Central memory CD4-positive, alpha-beta T cell (primary cell): ENCODE data around the gene WNT3A.
"Not testable (repeated sequence)": the region's sequence is repeated elsewhere in the genome, so short reads cannot be mapped to it uniquely, and the experiment has no call there.

Experiments used
- DNase-seq: peaks from one replicate; pipeline ENCODE4 v3.0.0; 2022

WNT3A gene

DNA sequence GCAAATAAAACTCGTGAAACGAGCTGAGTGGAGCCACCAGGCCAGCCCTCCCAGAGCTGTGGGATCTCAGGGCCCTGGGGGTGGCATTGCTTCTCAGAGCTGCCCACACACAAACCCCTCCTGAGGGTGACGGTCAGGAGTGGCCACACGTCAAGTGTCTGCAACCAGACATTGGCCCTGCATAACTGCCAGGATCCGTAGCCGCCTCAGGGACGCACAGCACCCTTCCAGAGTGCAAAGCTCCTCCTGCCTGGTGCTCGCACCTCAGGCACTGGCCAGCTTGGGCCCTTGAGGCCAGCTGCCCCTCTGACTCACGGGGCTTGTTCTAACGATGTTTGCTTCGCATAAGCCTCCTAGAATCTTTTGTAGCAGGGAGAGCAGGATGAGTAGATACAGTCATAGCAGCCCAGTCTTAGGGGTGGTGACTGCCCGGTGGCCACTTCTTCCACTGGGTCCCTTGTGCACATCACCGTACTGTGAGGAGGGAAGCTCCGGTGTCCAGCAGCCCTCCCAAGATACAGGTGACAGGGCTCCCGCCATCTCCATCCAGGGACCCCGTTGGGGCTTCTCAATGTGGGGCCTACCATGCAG is 5.0 kb downstream of the WNT3A start:
- DNase-seq: no peak

DNA sequence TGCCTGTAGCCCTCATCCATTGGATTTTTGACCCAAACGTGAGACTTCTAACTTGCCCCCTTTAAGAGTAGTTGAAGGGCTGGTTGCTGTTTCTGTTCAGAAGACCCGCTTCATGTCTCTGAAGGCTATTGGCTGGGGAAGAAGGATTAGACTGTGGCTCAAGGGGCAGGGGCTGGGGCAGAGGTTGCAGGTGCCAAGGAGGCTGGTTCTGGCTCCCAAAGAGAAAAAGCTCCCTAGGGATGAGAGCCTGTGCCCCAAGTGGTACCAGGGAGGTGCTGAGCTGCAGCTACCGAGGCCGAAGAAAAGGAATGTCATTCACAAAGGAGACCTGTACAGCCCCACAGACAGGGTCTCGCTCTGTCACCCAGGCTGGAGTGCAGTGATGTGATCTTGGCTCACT is 5.8 kb downstream of the WNT3A start:
- no peak for DNase-seq

DNA sequence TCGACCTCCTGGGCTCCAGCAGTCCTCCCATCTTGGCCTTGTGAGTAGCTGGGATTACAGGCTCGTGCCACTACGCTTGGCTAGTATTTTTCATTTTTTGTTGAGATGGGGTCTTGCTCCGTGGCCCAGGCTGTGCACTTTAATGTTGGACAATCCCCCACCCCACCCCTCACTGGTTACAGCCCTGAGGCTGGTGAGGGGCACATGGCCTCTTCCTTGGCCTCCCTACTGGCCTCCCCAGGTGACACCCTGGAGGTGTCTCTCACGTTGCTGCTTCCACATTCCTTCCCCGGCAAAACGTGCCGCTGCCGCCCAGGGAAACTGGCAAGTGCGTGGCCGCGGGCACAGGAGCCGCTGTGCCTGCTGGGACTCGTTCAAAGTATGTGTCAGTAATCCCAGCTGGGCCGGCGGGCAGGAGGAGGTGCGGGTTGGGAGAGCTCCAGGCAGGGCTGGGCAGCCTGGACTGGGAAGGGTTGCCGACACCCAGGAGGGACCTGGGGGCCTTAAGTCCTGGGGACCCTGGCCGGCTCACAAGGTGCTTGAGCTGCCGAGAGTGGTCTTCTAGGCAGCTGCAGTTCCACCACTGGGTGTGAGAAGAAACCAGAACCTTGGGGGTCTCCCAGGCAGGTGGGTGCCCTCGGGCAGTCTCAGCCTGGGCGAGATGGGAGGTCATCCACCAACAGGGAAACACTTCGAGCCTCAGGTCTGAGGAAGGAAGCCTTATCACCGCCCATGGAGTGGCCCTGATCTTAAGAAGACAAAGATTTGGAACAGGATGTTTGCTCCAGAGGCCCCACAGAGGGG is 6.5 kb downstream of the WNT3A start:
- no peak for DNase-seq

DNA sequence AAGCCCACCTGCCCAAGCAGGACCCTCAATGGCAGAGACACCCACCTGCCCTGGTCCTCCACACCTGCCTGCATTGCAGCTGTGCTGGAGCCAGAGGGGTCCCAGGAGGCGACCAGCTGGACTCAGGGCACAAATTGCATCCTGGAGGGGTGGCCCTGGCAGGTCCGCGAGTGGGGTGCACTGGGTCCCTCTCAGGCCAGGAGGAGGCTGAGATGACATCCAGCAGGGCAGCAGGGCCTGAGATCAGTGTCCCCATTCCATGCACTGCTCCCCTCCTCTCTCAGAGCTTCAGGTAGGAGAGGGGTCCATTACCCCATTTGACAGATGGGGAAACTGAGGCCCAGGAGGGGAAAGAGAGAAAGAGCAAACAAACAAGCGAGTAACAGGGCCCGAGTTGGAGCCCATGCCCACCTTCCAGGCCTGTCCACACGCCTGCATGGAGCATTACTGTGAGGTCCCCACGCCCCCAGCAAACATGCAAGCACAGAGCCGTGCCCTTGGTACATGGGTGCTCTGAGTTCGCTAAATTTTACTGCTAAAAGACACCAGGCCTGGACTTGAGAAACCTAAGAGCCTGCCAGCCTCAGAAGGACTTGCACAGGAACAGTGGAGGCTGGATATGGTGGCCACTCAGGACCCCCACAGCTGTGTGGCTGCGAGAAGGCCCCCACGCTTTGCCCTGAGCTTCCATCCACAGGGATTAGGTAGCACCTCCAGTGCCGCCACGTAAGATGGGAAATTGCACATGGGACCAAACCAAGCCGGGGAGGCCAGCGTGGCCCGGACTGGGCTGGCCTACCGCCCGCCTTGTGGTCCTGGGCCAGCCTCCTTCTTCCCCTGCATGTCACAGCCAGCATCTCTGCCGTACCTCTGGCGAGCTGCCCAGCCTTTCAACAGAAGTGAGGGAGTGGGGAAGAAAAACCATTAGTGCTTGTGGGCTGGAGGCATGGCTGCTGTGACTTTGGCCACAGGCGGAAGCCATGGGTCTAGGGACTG is 7.4 kb downstream of the WNT3A start:
- no peak for DNase-seq

DNA sequence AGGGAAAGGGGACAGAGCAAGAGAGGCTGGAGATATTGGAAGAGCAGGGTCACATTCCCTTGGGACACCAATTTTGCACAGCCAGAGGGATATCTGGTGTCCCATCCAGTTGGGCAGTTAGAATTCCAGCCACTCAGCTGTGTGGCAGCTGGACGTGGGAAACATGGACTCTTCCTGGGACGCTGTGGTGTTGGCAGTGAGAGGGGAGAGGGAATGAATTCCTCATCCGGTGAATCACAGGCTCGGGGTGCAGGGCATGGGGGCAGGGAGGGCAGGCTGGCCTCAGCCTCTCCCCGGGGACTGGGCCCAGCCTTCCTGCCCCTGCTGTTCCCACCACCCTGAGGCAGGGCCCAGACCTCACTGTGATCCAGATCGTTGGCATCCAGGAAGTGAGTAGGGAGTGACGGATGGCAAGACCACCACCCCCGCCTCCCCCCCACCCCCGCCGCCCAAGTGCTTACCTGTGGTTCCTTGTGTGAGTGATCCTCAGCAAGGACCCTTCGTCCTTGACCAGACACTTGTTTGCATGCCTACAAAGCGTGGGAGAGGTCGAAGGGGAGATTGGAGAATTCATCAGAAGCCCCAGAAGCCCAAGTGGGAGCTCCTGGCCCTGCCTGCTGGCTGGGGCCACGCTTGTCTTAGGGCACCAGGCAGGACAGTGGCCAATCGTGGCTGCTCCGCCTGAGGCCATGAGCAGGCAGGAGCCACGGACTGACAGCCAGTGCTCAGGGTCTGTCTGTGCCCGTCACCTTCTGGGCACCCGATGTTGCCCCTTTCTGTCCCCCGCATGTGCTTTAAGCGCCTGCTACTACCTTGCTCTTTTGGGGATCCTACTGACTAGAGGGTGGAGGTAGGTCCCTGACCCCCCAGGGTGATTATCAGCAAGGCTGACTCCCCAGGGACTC is 8.7 kb downstream of the WNT3A start:
- no peak for DNase-seq

DNA sequence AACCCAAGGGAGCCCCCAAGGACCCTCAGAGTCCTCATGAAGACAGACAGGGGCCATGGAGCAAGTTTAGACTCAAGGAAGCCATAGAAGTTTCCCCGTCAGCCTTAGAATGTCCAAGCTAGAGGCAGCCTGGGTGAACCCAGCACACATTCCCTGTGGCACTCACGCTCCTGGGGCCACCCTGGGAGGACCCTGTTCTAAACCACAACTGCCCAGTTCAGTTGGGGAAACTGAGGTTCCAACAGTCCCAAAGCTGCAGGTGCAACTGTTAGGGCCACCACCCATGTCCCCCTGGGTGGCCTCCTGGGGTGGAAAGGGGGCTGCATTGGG is 9.3 kb downstream of the WNT3A start:
- DNase-seq: no peak

DNA sequence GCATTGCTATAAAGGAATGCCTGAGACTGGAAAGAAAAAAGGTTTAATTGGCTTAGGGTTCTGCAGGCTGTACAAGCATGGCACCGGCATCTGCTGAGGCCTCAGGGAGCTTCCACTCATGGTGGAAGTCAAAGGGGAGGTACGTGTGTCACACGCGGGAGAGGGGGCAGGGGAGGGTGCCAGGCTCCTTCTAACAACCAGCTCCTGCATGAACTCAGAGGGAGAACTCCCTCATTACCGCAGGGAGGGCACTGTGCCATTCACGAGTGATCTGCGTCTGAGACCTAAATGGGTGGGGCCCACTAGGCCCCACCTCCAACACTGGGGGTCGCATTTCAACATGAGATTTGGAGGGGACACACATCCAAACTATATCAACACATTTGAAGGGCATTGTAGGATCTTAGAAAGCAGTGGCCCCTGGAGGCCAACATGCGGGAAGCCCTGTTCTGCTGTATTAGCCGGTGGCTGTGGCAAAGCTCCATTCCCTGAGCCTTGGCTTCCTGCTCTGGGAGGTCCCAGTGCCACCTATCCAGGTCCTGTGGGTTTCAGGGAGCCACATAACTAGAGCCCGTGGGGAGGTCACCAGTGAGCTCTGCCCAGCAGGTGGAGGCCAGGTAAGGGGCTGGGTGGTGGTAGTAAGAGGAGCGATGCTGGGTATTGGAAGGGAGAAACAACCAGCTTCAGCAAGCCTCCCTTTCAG is 10.0 kb downstream of the WNT3A start:
- no peak for DNase-seq

DNA sequence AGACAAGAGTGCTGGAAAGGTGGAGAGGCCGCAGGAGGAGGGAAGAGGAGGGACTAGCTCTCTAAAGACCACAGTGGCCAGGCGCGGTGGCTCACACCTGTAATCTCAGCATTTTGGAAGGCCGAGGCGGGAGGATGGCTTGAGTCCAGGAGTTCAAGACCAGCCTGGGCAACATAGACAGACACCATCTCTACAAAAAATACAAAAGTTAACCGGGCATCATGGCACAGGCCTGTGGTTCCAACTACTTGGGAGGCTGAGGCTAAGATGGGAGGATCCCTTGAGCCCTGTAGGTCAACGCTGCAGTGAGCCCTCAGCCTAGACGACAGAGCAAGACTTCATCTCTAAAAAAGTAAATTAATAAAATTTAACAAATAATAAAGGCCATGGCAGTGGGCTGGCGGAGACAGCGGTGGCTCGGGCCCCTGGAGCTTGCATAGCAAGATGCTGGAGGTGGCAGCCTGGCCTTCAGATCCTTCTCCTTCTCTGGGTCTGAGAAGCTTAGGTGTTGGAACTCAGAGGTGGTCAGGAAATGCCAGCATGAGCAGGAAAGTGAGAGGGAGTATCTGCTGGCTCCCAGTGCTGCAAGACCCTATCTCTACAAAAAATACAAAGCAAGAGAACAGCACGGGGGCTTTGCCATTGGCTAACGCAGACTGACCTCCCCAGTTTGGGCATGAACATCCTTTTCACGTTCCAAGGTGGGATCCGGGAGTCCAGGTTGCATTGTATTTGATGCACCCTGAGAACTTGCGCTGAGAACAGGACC is 10.7 kb downstream of the WNT3A start:
- DNase-seq: no peak

DNA sequence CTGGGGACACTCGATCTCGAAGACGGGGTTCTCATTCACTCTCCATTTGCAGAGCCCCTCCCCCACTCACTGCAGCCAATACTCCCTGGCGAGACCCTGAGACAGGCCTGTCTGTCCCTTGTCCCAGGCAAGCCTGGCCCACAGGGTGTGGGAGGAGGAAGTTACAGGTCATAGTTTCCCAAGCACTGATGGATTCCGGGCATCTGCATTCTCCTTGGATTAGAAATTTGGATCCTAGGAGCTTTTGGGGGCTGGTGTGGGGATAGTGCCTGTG is 11.3 kb downstream of the WNT3A start:
- DNase-seq: no peak

DNA sequence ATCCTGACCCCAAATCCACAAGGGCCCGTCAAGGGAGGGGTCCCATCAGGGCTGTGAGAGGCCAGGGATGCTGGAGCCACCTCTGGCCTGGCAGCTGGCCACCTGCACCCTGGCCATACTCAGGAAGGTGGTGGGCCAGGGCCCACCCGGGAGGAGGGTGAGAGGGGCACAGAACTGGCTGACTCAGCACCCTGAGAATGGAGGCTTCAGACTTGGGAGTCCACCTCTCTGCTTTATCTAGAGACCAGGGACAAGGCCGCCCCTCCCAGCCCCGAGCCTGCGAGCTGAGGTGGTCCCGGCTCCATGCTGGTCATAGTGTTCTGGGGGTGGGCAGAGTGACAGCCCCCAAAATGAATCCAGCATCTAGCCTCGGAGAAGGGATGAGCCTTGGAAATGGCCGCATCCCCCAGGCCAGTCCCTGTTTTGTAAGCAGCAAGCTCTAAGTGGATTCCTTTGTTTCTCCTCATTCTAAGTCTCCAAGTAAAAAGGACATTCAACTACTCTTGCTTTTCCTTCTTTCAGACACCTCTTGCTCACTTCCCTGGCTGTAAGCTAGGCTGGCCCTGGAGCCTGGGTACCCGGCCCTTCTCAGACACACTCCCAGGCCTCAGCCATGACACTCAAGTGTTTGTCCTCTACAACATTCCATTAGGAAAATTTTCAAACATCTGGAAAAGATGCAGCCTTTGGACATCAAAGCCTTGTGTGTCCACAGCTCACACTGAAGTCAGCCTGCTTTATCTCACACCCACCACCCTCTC is 12.3 kb downstream of the WNT3A start:
- no peak for DNase-seq

DNA sequence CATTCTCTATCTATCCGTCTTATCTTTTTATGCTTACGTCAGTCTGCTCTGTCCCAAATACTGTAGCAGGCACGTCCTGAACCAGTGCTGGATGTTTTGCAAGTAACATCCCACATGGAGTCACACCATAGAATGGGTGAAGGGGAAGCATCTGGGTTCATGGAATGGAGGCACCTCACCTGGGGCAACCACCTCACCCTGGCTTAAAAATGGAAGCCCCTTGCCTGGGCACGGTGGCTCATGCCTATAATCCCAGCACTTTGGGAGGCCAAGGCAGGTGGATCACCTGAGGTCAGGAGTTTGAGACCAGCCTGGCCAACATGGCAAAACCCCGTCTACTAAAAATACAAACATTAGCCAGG is 12.9 kb downstream of the WNT3A start:
- not testable (repeated sequence) for DNase-seq

DNA sequence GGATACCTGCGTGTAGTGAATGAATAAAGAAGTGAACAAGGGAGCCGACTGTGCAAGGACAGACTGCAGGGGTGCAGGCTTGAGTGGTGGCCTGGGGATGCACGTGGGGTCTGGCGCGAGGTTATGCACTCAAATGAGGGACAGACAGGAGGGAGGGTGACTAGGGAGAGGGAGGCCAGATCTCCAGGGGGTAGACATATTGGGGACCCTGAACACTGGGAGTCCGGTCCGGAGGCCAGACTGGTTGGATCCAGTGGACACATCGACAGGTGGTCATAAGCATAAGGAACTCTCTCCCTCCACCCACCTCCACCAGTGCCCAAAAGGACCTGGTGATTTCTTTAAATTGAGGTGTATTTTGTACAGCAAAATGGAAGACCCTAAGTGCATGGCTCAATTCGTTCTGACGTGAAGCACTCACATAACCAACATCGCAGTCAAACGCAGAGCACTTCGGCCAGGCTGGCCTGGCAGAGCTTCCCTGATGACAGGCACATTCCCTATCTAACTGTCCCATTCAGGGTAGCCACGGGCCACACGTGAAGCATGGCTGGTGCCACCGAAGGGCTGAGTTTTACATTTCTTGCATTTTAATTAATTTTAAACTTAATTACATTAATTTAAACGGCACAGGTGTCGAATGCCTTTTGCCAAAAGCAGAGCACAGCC is 14.0 kb downstream of the WNT3A start:
- no peak for DNase-seq

DNA sequence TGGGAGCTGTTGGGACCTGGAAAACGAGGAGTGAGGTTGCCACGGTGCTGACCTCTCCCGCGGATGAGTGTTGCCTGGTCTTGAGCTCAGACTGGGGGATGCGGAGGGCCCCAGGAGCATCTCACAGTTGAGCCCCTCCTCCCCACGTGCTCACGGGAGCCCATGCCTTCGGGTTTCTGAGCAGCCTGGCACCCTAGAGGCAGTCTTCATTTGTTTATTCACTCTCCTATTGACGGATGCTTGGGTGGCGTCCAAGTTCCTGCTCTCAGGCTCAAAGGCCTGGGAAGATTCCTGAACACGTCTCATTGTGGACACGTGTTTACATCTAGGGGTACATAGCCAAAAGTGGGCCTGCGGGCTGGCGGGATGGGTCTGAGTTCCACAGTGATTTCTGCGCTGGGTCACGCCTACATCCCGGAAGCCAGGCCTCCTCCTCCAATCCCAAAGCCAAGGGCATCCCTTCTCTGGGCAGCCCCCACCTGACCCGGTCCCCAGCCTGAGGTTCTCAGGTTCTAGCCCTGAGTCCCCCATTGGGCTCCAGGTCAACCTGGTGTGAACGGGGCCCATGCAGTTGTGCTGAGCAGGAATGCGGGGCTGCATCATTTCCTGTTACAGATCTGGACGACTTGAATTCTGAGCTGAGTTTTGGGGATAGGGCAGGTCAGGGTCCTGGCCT is 14.7 kb downstream of the WNT3A start:
- no peak for DNase-seq

DNA sequence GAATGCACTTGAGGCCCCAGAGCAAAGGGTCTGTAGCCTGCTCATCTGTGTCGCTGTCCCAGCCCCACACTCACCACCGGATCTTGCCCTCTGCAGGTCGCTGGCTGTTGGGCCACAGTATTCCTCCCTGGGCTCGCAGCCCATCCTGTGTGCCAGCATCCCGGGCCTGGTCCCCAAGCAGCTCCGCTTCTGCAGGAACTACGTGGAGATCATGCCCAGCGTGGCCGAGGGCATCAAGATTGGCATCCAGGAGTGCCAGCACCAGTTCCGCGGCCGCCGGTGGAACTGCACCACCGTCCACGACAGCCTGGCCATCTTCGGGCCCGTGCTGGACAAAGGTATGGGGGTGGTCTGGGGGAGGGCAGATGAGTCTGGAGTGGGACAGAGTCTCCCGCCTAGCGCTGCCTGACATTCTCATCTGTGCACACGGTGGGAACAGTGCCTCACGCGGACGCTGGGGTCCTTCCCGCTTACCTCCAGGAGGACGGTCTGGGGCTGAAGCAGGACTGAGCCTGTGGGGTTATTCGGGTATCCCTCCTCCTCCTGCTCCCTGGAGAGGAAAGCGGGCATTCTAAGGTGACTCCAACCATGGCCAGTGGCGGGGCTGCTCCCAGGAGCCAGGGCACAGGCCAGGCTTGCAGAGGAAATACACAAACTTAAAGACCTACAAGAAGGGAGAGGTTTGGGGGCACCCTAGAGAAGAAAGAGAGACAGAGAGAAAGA is 15.9 kb downstream of the WNT3A start:
- DNase-seq: no peak

DNA sequence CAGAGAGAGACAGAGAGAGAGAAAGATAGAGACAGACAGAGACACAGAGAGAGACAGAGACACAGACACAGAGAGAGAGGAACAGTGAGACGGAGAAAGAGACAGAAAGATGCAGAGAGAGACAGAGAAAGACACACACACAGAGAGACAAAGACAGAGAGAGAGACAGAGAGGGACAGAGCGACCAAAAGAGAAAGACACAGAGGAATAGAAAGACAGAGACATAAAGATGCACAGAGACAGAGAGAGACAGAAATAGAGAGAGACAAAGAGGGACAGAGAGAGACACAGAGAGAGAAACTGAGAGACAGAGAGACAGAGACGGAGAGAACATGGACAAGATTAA is 16.5 kb downstream of the WNT3A start:
- DNase-seq: no peak

DNA sequence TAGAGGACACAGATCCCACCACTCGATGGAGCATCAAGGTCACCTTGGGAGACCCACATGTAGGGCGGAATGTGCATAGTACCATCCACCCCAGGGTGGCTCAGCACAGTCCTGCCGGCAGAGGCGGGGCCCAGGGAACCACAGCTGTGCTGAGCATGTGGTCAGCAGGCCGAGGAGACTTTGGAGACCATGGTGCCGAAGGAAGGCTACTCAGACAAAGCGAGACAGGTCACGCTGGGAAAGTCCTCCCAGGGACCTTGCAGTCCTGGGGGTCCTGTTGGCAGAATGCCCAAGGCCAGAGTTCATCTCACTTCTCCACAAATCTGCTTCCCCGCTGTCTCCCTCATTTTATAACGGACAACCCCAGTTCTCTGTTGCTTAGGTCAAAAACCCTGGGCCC is 22.5 kb downstream of the WNT3A start:
- DNase-seq: no peak

DNA sequence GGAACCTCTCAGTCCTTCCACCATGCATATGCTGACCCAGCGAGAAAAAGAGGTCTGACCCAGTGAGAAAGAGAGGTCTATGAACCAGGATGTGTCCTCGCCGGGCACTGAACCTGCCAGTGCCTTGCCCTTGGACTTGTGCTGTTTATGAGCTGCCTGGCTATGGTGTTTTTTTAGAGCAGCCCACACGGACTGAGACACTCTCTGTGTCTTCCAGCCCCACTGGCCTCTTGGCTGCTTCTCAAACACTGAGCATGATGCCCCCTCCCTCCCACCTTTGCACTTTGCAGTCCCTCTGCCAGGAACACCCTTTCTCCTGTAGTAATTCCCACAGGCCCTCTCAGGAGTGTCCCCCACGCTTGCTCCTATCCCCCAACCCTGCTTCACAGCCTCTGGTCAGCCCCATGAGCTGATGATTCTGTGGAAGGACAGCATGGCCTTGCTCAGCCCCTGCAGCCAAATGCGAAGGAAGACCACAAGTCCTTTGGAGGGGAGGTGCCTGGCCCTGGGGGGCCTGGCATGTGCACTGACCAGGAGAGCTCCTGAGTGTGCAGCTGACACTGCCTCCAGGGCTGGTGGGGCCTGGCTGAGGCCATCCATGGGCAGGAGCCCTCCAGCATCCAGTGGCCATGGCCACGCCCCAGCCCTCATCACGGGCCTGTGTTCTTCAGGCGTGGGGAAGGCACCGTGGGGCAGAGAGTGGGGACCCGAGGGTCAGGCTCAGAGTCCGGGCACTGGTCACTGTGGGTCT is 23.8 kb downstream of the WNT3A start:
- no peak for DNase-seq
